Spleen (tissue), 7 donors: ENCODE results near the gene NR2C2.

Experiments used
- CTCF ChIP-seq, 11 experiments: fragments of 200-600 bp in 7 of 11; fragments of 450-650 bp in 4 of 11; sonication (generic) in 4 of 11; IDR thresholded peaks in 8 of 11; conservative IDR thresholded peaks in 3 of 11; 1 replicate in 7 of 11; 2 replicates in 4 of 11; pipeline versions ENCODE4 v1.4.0 to v1.8.0; 2016 to 2021; ENCODE audit warnings: antibody characterized with exemption in 11 of 11, inconsistent platforms in 4 of 11, mild to moderate bottlenecking in 1 of 11
- POLR2A ChIP-seq, 3 donors: fragments of 450-650 bp; IDR thresholded peaks; one replicate each; pipeline ENCODE4 v1.5.1; 2017; ENCODE audit warnings: antibody characterized with exemption in 3 of 3, mild to moderate bottlenecking in 1 of 3
- donor health status: DM: no; HTN: no; CAD: no; lungs with moderate emphysema.
- donor health status: DM: no; HTN: no; CAD: no.
- donor health status: DM: no; HTN: no; CAD: no.

- no peak for TF ChIP-seq CTCF (IDR thresholded peaks at IDR 0.05 in 8 of 11, conservative IDR thresholded peaks at IDR 0.05 in 3 of 11)
- no peak for TF ChIP-seq POLR2A (IDR thresholded peaks at IDR 0.05)
Observed at GRCh38 chr3:14913071-14913925, 34.1 kb upstream of the NR2C2 start.
